Activated T-cell treated with anti-CD3 and anti-CD28 coated beads for 24 hours (primary cell): Measurements from ENCODE around the gene FAAH2.
"Not testable (repeated sequence)": the region's sequence is repeated elsewhere in the genome, so short reads cannot be mapped to it uniquely, and the experiment has no call there.

ENCODE experiments used
- DNase-seq: peaks from one replicate; pipeline ENCODE4 v3.0.0-alpha.2; 2020; ENCODE audit warnings: low read depth

FAAH2 gene

GRCh38 chrX:57394162-57394561 lies 107.7 kb downstream of the FAAH2 start:
- DNase-seq, result not testable (repeated sequence)

GRCh38 chrX:57403191-57403590 lies 116.7 kb downstream of the FAAH2 start:
- not testable (repeated sequence) for DNase-seq

GRCh38 chrX:57406149-57406548 lies 119.6 kb downstream of the FAAH2 start:
- no peak for DNase-seq

GRCh38 chrX:57417827-57418226 lies 131.3 kb downstream of the FAAH2 start:
- no peak for DNase-seq

- no peak for DNase-seq
Measured at GRCh38 chrX:57422289-57422688, 135.8 kb downstream of the FAAH2 start.

- DNase-seq, result no peak
Measured at GRCh38 chrX:57422790-57423189, 136.3 kb downstream of the FAAH2 start.

GRCh38 chrX:57445076-57445475 lies 158.6 kb downstream of the FAAH2 start:
- DNase-seq, result no peak

- no peak for DNase-seq
Measured at GRCh38 chrX:57445832-57446231, 159.3 kb downstream of the FAAH2 start.

GRCh38 chrX:57447856-57448255 lies 161.3 kb downstream of the FAAH2 start:
- DNase-seq, result no peak

GRCh38 chrX:57451426-57452020 lies 165.0 kb downstream of the FAAH2 start:
- no peak for DNase-seq

GRCh38 chrX:57453901-57454300 lies 167.4 kb downstream of the FAAH2 start:
- no peak for DNase-seq

GRCh38 chrX:57481514-57481913 lies 195.0 kb downstream of the FAAH2 start:
- DNase-seq, result no peak

GRCh38 chrX:57516491-57516890 lies 230.0 kb downstream of the FAAH2 start:
- DNase-seq, result no peak

- no peak for DNase-seq
Measured at GRCh38 chrX:57519578-57520118, 233.1 kb downstream of the FAAH2 start.

GRCh38 chrX:57528670-57529255 lies 242.3 kb downstream of the FAAH2 start:
- no peak for DNase-seq
